CD4-positive, alpha-beta T cell treated with Interferon alpha-2 for 1 hour (primary cell): ENCODE results near the gene LCOR.
"Not testable (repeated sequence)": the region's sequence is repeated elsewhere in the genome, so short reads cannot be mapped to it uniquely, and the experiment has no call there.

Experiments used
- DNase-seq, 2 donors: peaks; one replicate each; pipeline ENCODE4 v3.0.0-alpha.2; 2020 to 2022

Gene LCOR

GRCh38 chr10:96840841-96841518 lies 8.9 kb downstream of the LCOR start:
- no peak for DNase-seq

- DNase-seq: no peak
Measured at GRCh38 chr10:96842896-96843723, 11.0 kb downstream of the LCOR start.

GRCh38 chr10:96843823-96844222 lies 11.7 kb downstream of the LCOR start:
- DNase-seq: no peak

- DNase-seq: no peak
Measured at GRCh38 chr10:96846395-96846794, 14.3 kb downstream of the LCOR start.

DNA sequence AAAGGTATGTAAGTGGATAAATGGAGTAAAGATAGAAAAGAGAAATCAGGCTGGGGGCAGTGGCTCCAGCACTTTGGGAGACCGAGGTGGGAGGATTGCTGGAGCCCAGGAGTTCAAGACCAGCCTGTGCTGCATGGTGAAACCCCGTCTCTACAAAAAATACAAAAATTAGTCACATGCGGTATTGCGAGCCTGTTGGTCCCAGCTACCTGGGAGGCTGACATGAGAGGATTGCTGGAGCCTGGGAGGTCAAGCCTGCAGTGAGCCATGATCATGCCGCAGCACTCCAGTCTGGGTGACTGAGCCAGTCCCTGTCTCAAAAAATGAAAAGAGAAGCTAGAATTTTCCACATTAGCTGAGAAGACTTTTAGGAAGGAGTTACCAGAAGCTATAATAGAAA lies 14.8 kb downstream of the LCOR start:
- no peak for DNase-seq

GRCh38 chr10:96847356-96847755 lies 15.3 kb downstream of the LCOR start:
- not testable (repeated sequence) for DNase-seq

DNA sequence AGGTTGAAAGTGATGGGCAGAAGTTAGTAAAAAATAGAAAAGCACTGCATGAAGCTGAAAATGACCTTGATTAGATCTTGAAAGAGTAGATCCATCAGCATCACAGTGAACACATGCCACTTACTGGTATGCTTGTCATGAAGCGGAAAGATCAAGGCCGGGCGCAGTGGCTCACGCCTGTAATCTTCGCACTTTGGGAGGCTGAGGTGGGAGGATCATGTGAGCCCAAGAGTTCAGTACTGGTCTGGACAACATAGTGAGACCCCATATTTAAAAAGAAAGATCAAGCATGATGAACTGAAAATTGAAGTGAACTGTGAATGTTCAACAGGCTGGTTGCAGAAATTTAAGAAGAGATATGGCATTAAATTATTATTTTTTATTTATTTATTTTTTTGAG lies 18.0 kb downstream of the LCOR start:
- no peak for DNase-seq

GRCh38 chr10:96850825-96851224 lies 18.7 kb downstream of the LCOR start:
- DNase-seq: no peak

DNA sequence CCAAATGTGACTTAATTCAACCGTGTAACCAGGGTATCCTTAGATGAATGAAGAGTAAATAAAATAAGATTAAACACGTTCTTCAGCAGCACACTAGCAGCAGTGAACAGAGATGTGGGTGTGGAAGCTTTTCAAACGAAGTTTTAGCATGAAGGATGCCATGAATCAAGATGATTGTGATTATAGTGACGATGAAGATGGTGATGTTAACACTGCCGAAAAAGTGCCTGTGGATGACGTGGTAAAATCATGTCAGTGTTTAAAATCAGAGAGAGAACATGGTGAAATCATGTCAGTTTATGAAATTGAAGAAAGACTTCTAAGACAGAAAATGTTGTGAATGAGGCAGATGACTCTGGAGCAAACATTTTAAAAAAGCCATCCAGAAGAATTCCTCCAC lies 19.2 kb downstream of the LCOR start:
- DNase-seq: no peak

DNA sequence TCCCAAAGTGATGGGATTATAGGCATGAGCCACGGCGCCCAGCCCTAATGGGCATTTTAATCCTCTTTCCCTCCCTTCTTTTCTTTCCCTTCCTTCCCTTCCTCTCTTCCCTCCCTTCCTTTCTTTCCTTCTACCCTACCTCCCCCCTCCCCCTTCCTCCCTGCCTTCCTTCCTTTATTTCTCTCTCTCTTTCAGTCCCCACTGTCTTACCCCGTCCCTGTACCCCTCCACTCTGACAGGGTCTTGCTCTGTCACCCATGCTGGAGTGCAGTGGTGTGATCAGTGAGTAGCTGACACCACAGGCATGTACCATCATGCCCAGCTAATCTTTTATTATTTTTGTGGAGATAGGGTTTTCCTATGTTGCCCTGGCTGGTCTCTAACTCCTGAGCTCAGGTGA lies 24.2 kb downstream of the LCOR start:
- DNase-seq: no peak

- no peak for DNase-seq
Measured at GRCh38 chr10:96857301-96858012, 25.4 kb downstream of the LCOR start.

- DNase-seq: no peak
Measured at GRCh38 chr10:96858038-96858705, 26.1 kb downstream of the LCOR start.

GRCh38 chr10:96858706-96859050 lies 26.6 kb downstream of the LCOR start:
- no peak for DNase-seq

GRCh38 chr10:96860631-96861277 lies 28.7 kb downstream of the LCOR start:
- DNase-seq: no peak

GRCh38 chr10:96863922-96864543 lies 31.9 kb downstream of the LCOR start:
- no peak for DNase-seq

DNA sequence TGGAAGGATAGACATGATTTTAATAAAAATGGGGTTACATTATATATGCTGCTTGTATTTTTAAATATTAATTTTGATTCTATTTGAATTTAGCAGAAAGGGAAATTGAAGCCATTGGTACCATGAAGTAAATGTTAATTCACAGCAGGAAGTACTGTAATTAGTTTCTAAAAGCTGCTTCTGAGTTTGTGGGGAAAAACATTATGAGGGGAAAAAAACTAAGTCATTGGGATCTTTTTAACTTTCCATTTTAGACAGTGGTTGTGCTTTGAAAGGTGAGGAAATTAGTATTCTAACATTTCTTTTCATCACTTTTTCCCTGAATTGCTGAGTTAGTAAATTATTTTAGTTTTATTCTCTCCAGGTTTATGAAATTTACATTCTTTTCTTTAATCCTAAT lies 41.0 kb downstream of the LCOR start:
- DNase-seq: no peak

DNA sequence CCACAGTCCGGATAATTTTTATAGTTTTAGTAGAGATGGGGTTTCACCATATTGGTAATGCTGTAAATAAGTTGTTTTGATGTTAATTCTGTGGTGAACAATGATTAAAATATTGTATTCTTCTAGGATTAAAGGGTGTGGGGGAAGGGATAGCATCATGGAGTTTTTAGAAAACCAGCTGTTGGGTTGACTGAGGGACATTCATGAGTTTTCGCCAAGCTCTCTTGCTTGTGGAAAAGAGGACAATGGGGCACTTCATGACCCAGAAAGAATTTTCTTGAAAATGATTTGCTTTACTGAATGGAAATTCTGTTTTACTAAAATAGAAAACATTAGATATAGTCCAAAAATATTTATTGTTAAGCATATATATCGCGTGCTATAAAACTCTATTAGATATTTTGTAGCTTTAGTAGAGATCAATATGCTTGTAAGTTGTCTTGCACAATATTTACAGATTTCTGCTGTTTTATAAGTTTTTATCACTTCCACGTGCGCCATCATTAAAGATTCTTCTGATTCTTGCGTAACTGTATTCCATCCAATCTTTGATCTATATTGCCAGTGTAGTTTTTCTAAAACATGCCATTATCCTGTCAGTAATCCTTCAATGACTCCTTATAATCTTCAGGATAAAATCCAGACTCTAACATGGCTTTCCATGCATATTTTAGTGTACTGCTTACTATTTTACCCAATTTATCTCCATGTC lies 41.8 kb downstream of the LCOR start:
- no peak for DNase-seq

DNA sequence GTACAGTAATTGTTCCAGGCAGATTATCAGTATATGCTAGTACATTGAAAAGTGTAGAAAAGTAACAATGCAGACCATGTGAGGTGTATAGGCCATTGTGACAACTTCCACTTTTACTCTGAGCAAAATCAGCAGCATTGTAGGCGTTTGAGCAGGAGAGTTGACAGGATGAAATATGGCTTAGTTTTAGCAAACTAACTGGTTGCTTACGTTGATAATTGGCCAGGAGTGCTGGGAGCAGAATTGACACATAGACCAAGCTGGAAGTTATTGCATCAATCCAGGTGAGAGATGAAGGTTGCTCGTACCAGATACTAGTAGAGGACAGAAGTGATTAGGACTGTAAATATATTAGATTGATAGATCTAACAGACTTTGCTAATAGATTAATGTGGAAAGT lies 46.0 kb downstream of the LCOR start:
- no peak for DNase-seq

DNA sequence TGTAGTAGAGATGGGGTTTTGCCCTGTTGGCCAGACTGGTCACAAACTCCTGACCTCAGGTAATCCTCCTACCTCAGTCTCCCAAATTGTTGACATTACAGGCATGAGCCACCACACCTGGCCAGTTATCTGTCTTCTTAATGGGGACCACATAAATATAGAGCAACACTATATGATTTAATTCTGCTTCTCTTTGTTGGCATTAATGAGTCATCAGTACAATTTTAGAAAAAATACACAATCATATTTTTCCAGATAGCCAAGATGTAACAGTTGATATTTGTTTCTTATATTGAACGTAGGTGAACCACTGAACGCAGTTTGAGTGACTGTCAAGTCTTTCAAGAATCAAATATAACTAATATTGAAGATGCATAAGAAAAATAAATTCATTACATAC lies 48.5 kb downstream of the LCOR start:
- DNase-seq: no peak

DNA sequence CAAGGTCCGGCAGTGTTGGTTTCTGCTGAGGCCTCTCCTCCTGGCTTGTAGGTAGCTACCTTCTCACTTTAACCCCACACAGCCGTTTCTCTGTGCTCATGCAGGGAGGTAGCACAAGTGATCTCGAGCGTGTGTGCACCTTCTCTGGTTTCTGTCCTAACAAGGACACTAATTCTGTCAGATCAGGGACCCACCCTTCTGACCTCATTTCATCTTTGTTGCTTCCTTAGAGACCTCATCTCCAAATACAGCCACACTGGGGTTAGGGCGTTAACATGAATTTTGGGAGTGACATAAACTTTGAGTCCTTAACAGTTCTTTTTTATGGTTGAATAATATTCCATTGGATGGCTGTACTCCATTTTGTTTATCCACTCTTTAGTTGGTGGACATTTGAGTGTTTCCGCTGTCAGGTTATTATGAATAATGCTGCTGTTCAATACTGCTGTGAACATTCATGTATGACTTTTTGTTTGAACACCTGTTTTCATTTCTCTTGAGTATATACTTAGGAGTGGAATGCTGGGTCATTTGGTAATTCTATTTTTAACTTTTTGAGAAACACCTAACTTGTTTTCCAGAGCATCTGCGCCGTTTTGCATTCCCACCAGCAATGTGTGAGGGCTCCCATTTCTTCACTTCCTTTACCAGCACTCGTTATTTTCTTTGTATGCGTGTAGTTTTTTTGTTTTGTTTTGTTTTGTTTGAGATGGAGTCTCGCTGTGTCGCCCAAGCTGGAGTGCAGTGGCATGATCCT lies 57.5 kb downstream of the LCOR start:
- DNase-seq: no peak

DNA sequence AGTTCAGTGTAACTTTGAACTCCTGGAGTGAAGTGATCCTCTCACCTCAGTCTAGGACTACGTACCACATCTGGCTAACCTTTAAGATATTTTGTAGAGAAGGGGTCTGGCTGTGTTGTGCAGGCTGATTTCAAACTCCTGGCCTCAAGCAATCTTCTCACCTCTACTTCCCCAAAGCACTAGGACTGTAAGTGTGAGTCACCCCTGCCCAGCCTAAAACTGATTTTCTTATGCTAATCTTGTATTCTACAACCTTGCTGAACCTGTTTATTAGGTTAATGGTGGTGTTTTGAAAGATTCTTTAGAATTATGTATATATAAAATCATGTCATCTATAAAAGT lies 58.0 kb downstream of the LCOR start:
- no peak for DNase-seq
